Measurements from ENCODE around the gene LGR4.
"Not testable (repeated sequence)": the region's sequence is repeated elsewhere in the genome, so short reads cannot be mapped to it uniquely, and the experiment has no call there.

LGR4 gene

GRCh38 chr11:27329867-27330632 lies 142.5 kb downstream of the LGR4 start:
- DNase-seq = no peak

GRCh38 chr11:27328614-27329013 lies 144.0 kb downstream of the LGR4 start:
- no peak for DNase-seq

- DNase-seq = not testable (repeated sequence)
These were observed 145.5 kb downstream of the LGR4 start for GRCh38 chr11:27327064-27327463.

GRCh38 chr11:27322196-27322595 lies 150.4 kb downstream of the LGR4 start:
- DNase-seq = not testable (repeated sequence)

- DNase-seq = not testable (repeated sequence)
These were observed 151.2 kb downstream of the LGR4 start for GRCh38 chr11:27321340-27321739.

- no peak for DNase-seq
These were observed 153.5 kb downstream of the LGR4 start for GRCh38 chr11:27319072-27319471.

GRCh38 chr11:27317751-27318150 lies 154.8 kb downstream of the LGR4 start:
- no peak for DNase-seq
